ENCODE results near the gene MUS81.

- TF ChIP-seq CTCF (conservative IDR thresholded peaks at IDR 0.05) (no peak), ZFX (IDR thresholded peaks at IDR 0.05) (no peak)
Measured at GRCh38 chr11:65882120-65883057, 22.2 kb downstream of the MUS81 start.
